ENCODE results near the gene PRKG1. TPM values are rescaled to one million over a fixed set of nuclear protein-coding genes. Genes with fewer than 3 reads are reported as not detected.
A peak's percentile ranks its signal among the peaks of the same experiment; 100 is the strongest.

The PRKG1 gene
- total RNA-seq, 1 experiment from 2014 or later: 10.4 TPM

- no peak overlapping the region for H3K9ac ChIP-seq (ENCODE audit: extremely low read depth, insufficient read length, low read length)
- no peak overlapping the region for H3K27ac ChIP-seq (ENCODE audit: insufficient read length, low read depth, low read length)
- Mint-ChIP-seq H3K27me3 (ENCODE audit: low read depth) (no peaks in the 10 kb centered on the region), H3K4me3 (no peak overlapping the region), H3K9me3 (no peaks in the 10 kb centered on the region), H3K36me3 (ENCODE audit: insufficient read depth in 1 of 3, low read depth in 3 of 3) (no peaks in the 10 kb centered on the region), H3K27ac (peak overlapping the region in 1 of 3 experiments; percentile 9; a peak in 1 of 7 replicates), H3K4me1 (peaks cover 8 to 16% of the 10 kb centered on the region in 2 experiments)
- no peaks in the 10 kb centered on the region for H4K20me1 ChIP-seq (ENCODE audit: control insufficient read depth, insufficient read depth, insufficient read length)
- H2BK20ac ChIP-seq (ENCODE audit: low read depth, low read length, poor library complexity, severe bottlenecking): no peak overlapping the region
- no peak overlapping the region for H4K5ac ChIP-seq (ENCODE audit: insufficient read length, low read depth, low read length)
- no peak overlapping the region for H4K91ac ChIP-seq (ENCODE audit: insufficient read length, low read depth, low read length)
- no peak for DNase-seq
- no peak overlapping the region for H2BK15ac ChIP-seq (ENCODE audit: low read depth, low read length)
- H3K23me2 ChIP-seq (ENCODE audit: insufficient read length, low read depth, low read length, poor library complexity, severe bottlenecking): no peaks in the 10 kb centered on the region
- H2BK5ac ChIP-seq (ENCODE audit: insufficient read length, low read length): no peak overlapping the region
- no peaks in the 10 kb centered on the region for H3K79me1 ChIP-seq (ENCODE audit: insufficient read depth, low read depth, low read length, poor library complexity, severe bottlenecking)
- no peak overlapping the region for H3K23ac ChIP-seq (ENCODE audit: insufficient read length, low read depth, low read length)
- H2AFZ ChIP-seq (ENCODE audit: low read length): no peak overlapping the region
- H2AK5ac ChIP-seq (ENCODE audit: insufficient read length, low read length): no peak overlapping the region
- H3K4me1 ChIP-seq (ENCODE audit: insufficient read depth, low read length): no peaks in the 10 kb centered on the region
- no peak overlapping the region for H2BK12ac ChIP-seq (ENCODE audit: insufficient read length, low read depth, low read length)
- no peaks in the 10 kb centered on the region for H3K27me3 ChIP-seq (ENCODE audit: insufficient read depth, low read length)
- H3K79me2 ChIP-seq (ENCODE audit: insufficient read depth, low read length): no peaks in the 10 kb centered on the region
- no peak overlapping the region for H3T11ph ChIP-seq (ENCODE audit: low read length)
- no peak overlapping the region for H3K56ac ChIP-seq (ENCODE audit: insufficient read length, low read depth, low read length)
- WGBS (ENCODE audit: extremely low coverage, insufficient read length, low lambda C conversion rate): no CpG with 5 or more reads among the region's 2 CpGs
- TF ChIP-seq CTCF (conservative IDR thresholded peaks at IDR 0.05): no peak
- H3K4me2 ChIP-seq (ENCODE audit: insufficient read depth, insufficient read length, low read length): no peak overlapping the region
- H3K9me3 ChIP-seq (ENCODE audit: control insufficient read depth, low read depth, low read length): no peaks in the 10 kb centered on the region
- no peak overlapping the region for H3K14ac ChIP-seq (ENCODE audit: insufficient read depth, low read length)
- H4K8ac ChIP-seq (replicated peaks; ENCODE audit: insufficient read length, low read depth, low read length): no peak overlapping the region
- no peak overlapping the region for H3K18ac ChIP-seq (ENCODE audit: insufficient read length, low read depth, low read length)
- no peak overlapping the region for H2BK120ac ChIP-seq (ENCODE audit: low read depth, low read length, poor library complexity, severe bottlenecking)
- H3K4ac ChIP-seq (ENCODE audit: low read depth, low read length): no peak overlapping the region
These were observed 454.2 kb downstream of the PRKG1 start for GRCh38 chr10:51528527-51528926.

Data from H9 (cell line).